Lung (tissue), 12 donors: ENCODE data around the gene SCLT1. TPM values are rescaled to one million over a fixed set of nuclear protein-coding genes. Genes with fewer than 3 reads are reported as not detected.

ENCODE experiments used
- ATAC-seq: fragments of 200-7000 bp; cut with Tn5 transposase; one replicate; pipeline ENCODE4 v1.9.1; 2020; ENCODE audit warnings: moderate number of reproducible peaks; ENCODE audit not compliant: insufficient read depth, low FRiP score
- DNase-seq, 3 donors: peaks; one replicate each; pipeline ENCODE4 v3.0.0-alpha.2; 2013 to 2017
- H3K27ac ChIP-seq, 2 donors: one replicate each; pipeline ENCODE4 v1.5.1; 2013; ENCODE audit warnings: mild to moderate bottlenecking in 2 of 2, moderate library complexity in 2 of 2, control low read depth in 1 of 2, inconsistent platforms in 1 of 2, low read depth in 1 of 2, low read length in 1 of 2
- H3K27me3 ChIP-seq, 3 donors: one replicate each; pipeline ENCODE4 v1.5.1; 2013; ENCODE audit warnings: low read length in 2 of 3; ENCODE audit not compliant: control insufficient read depth in 3 of 3, insufficient read depth in 3 of 3
- H3K36me3 ChIP-seq, 4 donors: one replicate each; pipeline ENCODE4 v1.5.1; 2013; ENCODE audit warnings: low read length in 4 of 4, mild to moderate bottlenecking in 1 of 4, moderate library complexity in 1 of 4; ENCODE audit not compliant: control insufficient read depth in 4 of 4, insufficient read depth in 4 of 4
- H3K4me1 ChIP-seq, 5 donors: one replicate each; pipeline ENCODE4 v1.5.1; 2013; ENCODE audit warnings: low read length in 5 of 5, mild to moderate bottlenecking in 2 of 5, moderate library complexity in 1 of 5; ENCODE audit not compliant: control insufficient read depth in 5 of 5, insufficient read depth in 5 of 5
- H3K4me3 ChIP-seq: one replicate; pipeline ENCODE4 v1.5.1; 2013; ENCODE audit warnings: mild to moderate bottlenecking, control low read depth, moderate library complexity
- H3K9ac ChIP-seq, 2 donors: one replicate each; pipeline ENCODE4 v1.5.1; 2013; ENCODE audit warnings: low read length in 2 of 2, control low read depth in 1 of 2; ENCODE audit not compliant: insufficient read depth in 1 of 2
- H3K9me3 ChIP-seq, 4 donors: one replicate each; pipeline ENCODE4 v1.5.1; 2013; ENCODE audit warnings: low read length in 3 of 4, mild to moderate bottlenecking in 1 of 4, moderate library complexity in 1 of 4; ENCODE audit not compliant: control insufficient read depth in 4 of 4, insufficient read depth in 3 of 4
- WGBS, 2 donors: extraction: QIAGEN DNeasy Blood & Tissue Kit; methylation state at CpG; one replicate each; pipeline ENCODE4 v1.1.7; 2013; 5-methylcytosine and 5-hydroxymethylcytosine counted together
- polyA plus RNA-seq, 2 donors: library from polyadenylated mRNA; stranded (reverse); fragments of 200-250 nt; gene quantifications; one replicate each; pipeline ENCODE4 v1.2.1, GENCODE V29; 2013
- total RNA-seq, 2 donors: library from RNA; depleted of rRNA in 1 of 2; stranded (reverse); fragments of >200 nt in 1 of 2; gene quantifications; one replicate each; pipeline ENCODE4 v1.2.1, GENCODE V29; 2014 to 2021
- TF ChIP-seq, protein P1 (sequence below): IDR thresholded peaks from 2 replicates; pipeline ENCODE4 v1.5.1; 2012; ENCODE audit warnings: mild to moderate bottlenecking; ENCODE audit errors: control extremely low read depth, extremely low read depth
- donor health status: control.
- donor health status: control.
- donor health status: Bipolar disorder and iron deficiency.
- donor health status: healthy.
- donor health status: DM: yes; HTN: yes; CAD: no.

The SCLT1 gene
- total and polyA plus RNA-seq, 4 donors: 4.3 to 31.8 (median 9.7) TPM

DNA sequence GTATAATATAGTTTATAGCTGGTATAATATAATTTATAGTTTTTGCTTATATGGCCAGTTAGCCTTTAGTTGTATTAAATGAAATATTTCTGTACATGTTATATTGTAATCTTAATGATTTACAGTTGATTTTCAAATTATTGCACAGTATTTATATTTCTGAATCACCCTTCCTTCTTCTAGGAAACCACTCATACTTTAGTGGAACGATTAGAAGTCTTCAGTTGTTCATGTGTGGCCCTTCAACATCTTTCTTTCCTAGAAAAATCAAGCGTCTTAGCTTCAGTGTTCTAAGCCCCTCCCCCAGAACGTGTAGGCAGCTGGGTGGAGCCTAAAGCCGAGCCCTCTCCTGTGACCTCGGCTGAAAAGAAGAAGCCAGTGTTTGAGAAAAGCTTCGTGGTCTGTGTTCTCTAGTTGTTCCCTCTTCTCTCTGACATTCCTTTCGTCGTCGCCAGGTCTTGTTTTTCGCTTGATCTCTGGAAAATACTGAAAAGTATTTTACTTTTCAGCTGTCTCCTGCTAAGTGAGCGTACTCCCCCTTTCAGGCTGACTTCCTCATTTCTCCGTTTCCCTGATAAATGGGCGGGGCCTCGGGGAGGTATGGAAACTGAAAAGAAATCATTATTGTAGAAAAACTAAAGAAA lies 2.6 kb upstream of the SCLT1 start, which contains the start of gene C4orf33:
Gene C4orf33 (plus strand): TSS at position 342 of the 644 bp plus-strand sequence. CDS start 6,459 bp downstream, outside the sequence.
- TF ChIP-seq, protein P1, sequence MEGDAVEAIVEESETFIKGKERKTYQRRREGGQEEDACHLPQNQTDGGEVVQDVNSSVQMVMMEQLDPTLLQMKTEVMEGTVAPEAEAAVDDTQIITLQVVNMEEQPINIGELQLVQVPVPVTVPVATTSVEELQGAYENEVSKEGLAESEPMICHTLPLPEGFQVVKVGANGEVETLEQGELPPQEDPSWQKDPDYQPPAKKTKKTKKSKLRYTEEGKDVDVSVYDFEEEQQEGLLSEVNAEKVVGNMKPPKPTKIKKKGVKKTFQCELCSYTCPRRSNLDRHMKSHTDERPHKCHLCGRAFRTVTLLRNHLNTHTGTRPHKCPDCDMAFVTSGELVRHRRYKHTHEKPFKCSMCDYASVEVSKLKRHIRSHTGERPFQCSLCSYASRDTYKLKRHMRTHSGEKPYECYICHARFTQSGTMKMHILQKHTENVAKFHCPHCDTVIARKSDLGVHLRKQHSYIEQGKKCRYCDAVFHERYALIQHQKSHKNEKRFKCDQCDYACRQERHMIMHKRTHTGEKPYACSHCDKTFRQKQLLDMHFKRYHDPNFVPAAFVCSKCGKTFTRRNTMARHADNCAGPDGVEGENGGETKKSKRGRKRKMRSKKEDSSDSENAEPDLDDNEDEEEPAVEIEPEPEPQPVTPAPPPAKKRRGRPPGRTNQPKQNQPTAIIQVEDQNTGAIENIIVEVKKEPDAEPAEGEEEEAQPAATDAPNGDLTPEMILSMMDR: no peak
- Histone ChIP-seq H3K4me3 (peak within 1 kb of the TSS; percentile 59), H3K27ac (peak within 1 kb of the TSS; percentile 88 to 97), H3K27me3 (no peaks in the 10 kb centered on the region), H3K4me1 (peaks cover 0 to 24% (median 5%) of the 10 kb centered on the region in 5 donors), H3K36me3 (no peaks in the 10 kb centered on the region), H3K9me3 (no peaks in the 10 kb centered on the region), H3K9ac (peak within 1 kb of the TSS; percentile 17 to 90)
- 2% methylated on average over 14 of the region's 14 CpGs for WGBS, 2 donors
- ATAC-seq: no peak
- peak; percentile 74 to 88 (median 87) for DNase-seq

DNA sequence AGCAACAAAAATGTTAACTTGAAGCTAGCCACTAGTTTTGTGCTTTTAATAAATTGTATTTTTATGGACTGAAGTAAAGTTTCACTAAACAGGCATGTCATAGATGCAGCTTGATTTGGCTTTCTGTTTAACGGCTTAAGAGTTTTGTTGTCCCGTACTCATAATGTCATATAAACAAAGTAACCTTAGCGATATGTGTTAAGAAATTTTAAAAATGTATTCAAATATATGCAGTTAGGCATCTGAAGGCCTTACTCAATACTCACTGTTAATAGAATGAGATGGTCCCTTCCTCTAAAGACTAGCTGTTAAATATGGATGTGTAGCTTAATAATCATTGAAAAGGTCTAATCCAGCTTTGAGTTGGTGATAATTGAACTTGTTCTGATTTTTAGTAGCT lies 1.0 kb upstream of the SCLT1 start:
- Histone ChIP-seq H3K4me3 (no peak overlapping the region), H3K9ac (peak overlapping the region in 1 of 2 donors; percentile 14), H3K9me3 (no peaks in the 10 kb centered on the region), H3K27me3 (no peaks in the 10 kb centered on the region), H3K4me1 (peaks cover 0 to 24% (median 5%) of the 10 kb centered on the region in 5 donors), H3K27ac (no peak overlapping the region), H3K36me3 (peaks cover 0 to 3% (median 0%) of the 10 kb centered on the region in 4 donors)
- ATAC-seq: no peak
- peak in 1 of 3 donors; percentile 34 for DNase-seq
- TF ChIP-seq, protein P1: no peak
- 69 to 88% methylated on average over 3 of the region's 3 CpGs for WGBS, 2 donors

DNA sequence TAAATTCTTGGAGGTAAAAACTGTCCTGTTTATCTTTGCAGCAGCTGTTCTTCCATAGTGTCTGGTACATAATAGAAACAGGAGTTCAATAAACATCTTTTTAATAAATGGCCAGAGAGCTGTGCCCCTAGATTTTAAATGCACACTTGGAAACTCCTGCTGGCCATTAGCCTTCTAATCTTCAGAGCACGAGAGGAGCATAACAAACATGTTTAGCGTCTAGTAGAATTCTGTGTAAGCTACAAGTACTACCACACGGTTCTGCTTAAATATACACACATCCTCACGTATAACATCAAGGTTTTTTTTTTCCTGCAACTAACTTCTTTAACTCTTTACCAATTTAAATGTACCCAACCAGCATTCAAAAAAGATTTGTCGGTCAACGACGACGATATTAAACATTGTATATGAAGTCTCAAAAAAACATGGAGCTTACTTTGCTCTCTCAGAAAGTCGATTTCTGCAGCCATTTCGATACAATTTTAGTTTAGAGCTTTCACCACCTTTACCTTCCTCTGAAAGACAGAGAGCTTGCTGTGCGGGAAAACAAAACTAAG lies 628 bp downstream of the SCLT1 start:
- Histone ChIP-seq H3K9ac (peak overlapping the region; percentile 93 to 98), H3K4me1 (peaks cover 0 to 24% (median 5%) of the 10 kb centered on the region in 5 donors), H3K27ac (peak overlapping the region; percentile 92 to 100), H3K36me3 (peaks cover 0 to 3% (median 0%) of the 10 kb centered on the region in 4 donors), H3K9me3 (no peaks in the 10 kb centered on the region), H3K27me3 (no peaks in the 10 kb centered on the region), H3K4me3 (peak overlapping the region; percentile 82)
- WGBS, 2 donors: 0% methylated on average over 11 of the region's 11 CpGs
- ATAC-seq (no peak), DNase-seq (peak in 2 of 3 donors; percentile 63 to 85)
- TF ChIP-seq, protein P1: no peak
